ENCODE results near the gene HAVCR1.

- TF ChIP-seq POLR2A (IDR thresholded peaks at IDR 0.05) (no peak), CTCF (IDR thresholded peaks at IDR 0.05) (no peak)
Observed at GRCh38 chr5:157006262-157006661, 52.7 kb downstream of the HAVCR1 start.
